ENCODE results near the gene MRTFB. TPM values are rescaled to one million over a fixed set of nuclear protein-coding genes. Genes with fewer than 3 reads are reported as not detected.

The MRTFB gene
- total RNA-seq, 6 experiments from 2014 or later = 15.7 to 23.9 (median 18.6) TPM

- Histone ChIP-seq H3K27ac (no peak overlapping the region), H3K9me3 (no peaks in the 10 kb centered on the region), H3K36me3 (no peaks in the 10 kb centered on the region), H3K27me3 (no peaks in the 10 kb centered on the region), H3K4me1 (no peaks in the 10 kb centered on the region), H3K4me3 (no peak overlapping the region)
- DNase-seq = no peak
- no peak for ATAC-seq
- no CpG with 5 or more reads among the region's 3 CpGs for WGBS (ENCODE audit: insufficient coverage, low coverage, low lambda C conversion rate, missing lambda C conversion rate)
- TF ChIP-seq POLR2A (IDR thresholded peaks at IDR 0.05) = no peak
- no peak for TF ChIP-seq CTCF (IDR thresholded peaks at IDR 0.05)
- intact Hi-C loops (cut with DNase I) = no loop called here
These were observed 42.9 kb upstream of the MRTFB start for GRCh38 chr16:14028202-14028601.

- intact Hi-C loops (cut with DNase I) = no loop called here
- H3K27ac ChIP-seq = no peak overlapping the region
- H3K36me3 ChIP-seq = no peaks in the 10 kb centered on the region
- H3K4me1 ChIP-seq = no peaks in the 10 kb centered on the region
- TF ChIP-seq POLR2A (IDR thresholded peaks at IDR 0.05) = no peak
- TF ChIP-seq CTCF (IDR thresholded peaks at IDR 0.05) = no peak
- DNase-seq (no peak), ATAC-seq (no peak)
- no peaks in the 10 kb centered on the region for H3K27me3 ChIP-seq
- H3K9me3 ChIP-seq = no peaks in the 10 kb centered on the region
- H3K4me3 ChIP-seq = no peak overlapping the region
- 70% methylated on average over 2 of the region's 6 CpGs for WGBS (ENCODE audit: insufficient coverage, low coverage, low lambda C conversion rate, missing lambda C conversion rate)
These were observed 41.5 kb upstream of the MRTFB start for GRCh38 chr16:14029658-14030057.

- 83% methylated on average over 1 of the region's 5 CpGs for WGBS (ENCODE audit: insufficient coverage, low coverage, low lambda C conversion rate, missing lambda C conversion rate)
- intact Hi-C loops (cut with DNase I) = no loop called here
- DNase-seq = no peak
- ATAC-seq = peak in 2 of 4 donors; percentile 18 to 58
- no peaks in the 10 kb centered on the region for H3K36me3 ChIP-seq
- no peaks in the 10 kb centered on the region for H3K4me1 ChIP-seq
- TF ChIP-seq CTCF (IDR thresholded peaks at IDR 0.05) (no peak), POLR2A (IDR thresholded peaks at IDR 0.05) (no peak)
- H3K4me3 ChIP-seq = no peak overlapping the region
- H3K9me3 ChIP-seq = no peaks in the 10 kb centered on the region
- H3K27ac ChIP-seq = no peak overlapping the region
- H3K27me3 ChIP-seq = no peaks in the 10 kb centered on the region
These were observed 36.0 kb upstream of the MRTFB start for GRCh38 chr16:14035092-14035491.

GRCh38 chr16:14036889-14037288 is 34.2 kb upstream of the MRTFB start:
- Histone ChIP-seq H3K27me3 (no peaks in the 10 kb centered on the region), H3K4me1 (no peaks in the 10 kb centered on the region), H3K4me3 (no peak overlapping the region), H3K27ac (no peak overlapping the region), H3K36me3 (no peaks in the 10 kb centered on the region), H3K9me3 (no peaks in the 10 kb centered on the region)
- WGBS (ENCODE audit: insufficient coverage, low coverage, low lambda C conversion rate, missing lambda C conversion rate) = 86% methylated on average over 7 of the region's 7 CpGs
- intact Hi-C loops (cut with DNase I) = no loop called here
- ATAC-seq = no peak
- TF ChIP-seq CTCF (IDR thresholded peaks at IDR 0.05) = no peak
- TF ChIP-seq POLR2A (IDR thresholded peaks at IDR 0.05) = no peak
- DNase-seq = no peak

- DNase-seq = no peak
- Histone ChIP-seq H3K4me1 (no peaks in the 10 kb centered on the region), H3K27ac (no peak overlapping the region), H3K27me3 (no peaks in the 10 kb centered on the region), H3K36me3 (no peaks in the 10 kb centered on the region), H3K9me3 (no peaks in the 10 kb centered on the region), H3K4me3 (no peak overlapping the region)
- 94% methylated on average over 3 of the region's 3 CpGs for WGBS (ENCODE audit: insufficient coverage, low coverage, low lambda C conversion rate, missing lambda C conversion rate)
- no peak for TF ChIP-seq CTCF (IDR thresholded peaks at IDR 0.05)
- TF ChIP-seq POLR2A (IDR thresholded peaks at IDR 0.05) = no peak
- intact Hi-C loops (cut with DNase I) = no loop called here
- ATAC-seq = no peak
These were observed 33.2 kb upstream of the MRTFB start for GRCh38 chr16:14037960-14038359.
